HepG2 (cell line): ENCODE results near the gene PELI3. TPM values are rescaled to one million over a fixed set of nuclear protein-coding genes. Genes with fewer than 3 reads are reported as not detected.
A peak's percentile ranks its signal among the peaks of the same experiment; 100 is the strongest.

Source experiments
- ATAC-seq: fragments of 200-7000 bp; cut with Tn5 transposase; 3 replicates; pipeline ENCODE4 v1.9.1; 2020; ENCODE audit warnings: mild to moderate bottlenecking, moderate library complexity
- BruUV-seq: library from RNA; stranded (reverse); fragments of 400-500 nt; replicated peaks from 2 replicates; lab custom pipeline; 2021; lab: Mats Ljungman, UMichigan
- CTCF ChIA-PET: fragments of 300-600 bp; formaldehyde crosslinking; extraction: SDS; loops from one replicate; lab custom pipeline; 2021; ENCODE audit warnings: low total read pairs, inconsistent platforms, low intra/inter-chr PET ratio; lab: Yijun Ruan, JAX
- POLR2A ChIA-PET: fragments of 350-600 bp; sonication (Branson Sonifier 250); formaldehyde crosslinking; loops from one replicate; lab custom pipeline; 2020; ENCODE audit warnings: antibody characterized with exemption, inconsistent platforms; lab: Yijun Ruan, JAX
- DNase-seq: peaks from one replicate; pipeline ENCODE4 v3.0.0-alpha.2; 2015; ENCODE audit warnings: low spot score
- FAIRE-seq: peaks from 3 replicates; lab custom pipeline; 2011; peaks lifted over from hg19 to GRCh38; lab: Jason Lieb, UNC
- H2AFZ ChIP-seq: one replicate; pipeline ENCODE4 v1.6.1; 2011; ENCODE audit warnings: low read length, inconsistent platforms
- H3K27ac ChIP-seq: fragments of 300-600 bp; 3 replicates; pipeline ENCODE4 v1.8.0; 2011; ENCODE audit warnings: mixed run types, mild to moderate bottlenecking, mixed read lengths, low read length, inconsistent platforms; ENCODE audit not compliant: insufficient read depth; ENCODE audit errors: extremely low read length
- H3K27me3 ChIP-seq, 2 experiments: fragments of 200-600 bp in 1 of 2; 2 replicates in 1 of 2; 3 replicates in 1 of 2; pipeline versions ENCODE4 v1.6.0 to v1.8.0; 2011; ENCODE audit warnings: low read length in 2 of 2, mild to moderate bottlenecking in 2 of 2, moderate library complexity in 2 of 2, inconsistent platforms in 1 of 2; ENCODE audit not compliant: insufficient read depth in 2 of 2, control insufficient read depth in 1 of 2
- H3K36me3 ChIP-seq, 2 experiments: fragments of 200-600 bp in 1 of 2; replicated peaks in 1 of 2; 2 replicates in 1 of 2; 3 replicates in 1 of 2; pipeline versions ENCODE4 v1.5.1 to v1.8.0; 2011; ENCODE audit warnings: low read length in 2 of 2, inconsistent platforms in 1 of 2; ENCODE audit not compliant: insufficient read depth in 2 of 2, control insufficient read depth in 1 of 2
- H3K4me1 ChIP-seq: 2 replicates; pipeline ENCODE4 v1.5.1; 2012; ENCODE audit warnings: low read length, inconsistent platforms; ENCODE audit not compliant: insufficient read depth
- H3K4me2 ChIP-seq: 2 replicates; pipeline ENCODE4 v1.6.0; 2011; ENCODE audit warnings: low read depth, low read length, inconsistent platforms
- H3K4me3 ChIP-seq, 3 experiments: fragments of 200-600 bp in 1 of 3; sonication (generic), shearing (Covaris generic) in 1 of 3; replicated peaks in 1 of 3; 2 replicates each; pipeline ENCODE4 v1.5.1; 2011 to 2016; ENCODE audit warnings: low read length in 3 of 3, inconsistent platforms in 2 of 3, low read depth in 2 of 3, mild to moderate bottlenecking in 2 of 3, control low read depth in 1 of 3, mixed read lengths in 1 of 3; ENCODE audit not compliant: insufficient read depth in 1 of 3
- H3K79me2 ChIP-seq: one replicate; pipeline ENCODE4 v1.6.1; 2011; ENCODE audit warnings: low read length, inconsistent platforms; ENCODE audit not compliant: insufficient read depth
- H3K9ac ChIP-seq: 2 replicates; pipeline ENCODE4 v1.6.0; 2011; ENCODE audit warnings: mild to moderate bottlenecking, low read depth, low read length, inconsistent platforms; ENCODE audit not compliant: insufficient read depth
- H3K9me3 ChIP-seq: 2 replicates; pipeline ENCODE4 v1.5.1; 2012; ENCODE audit warnings: mild to moderate bottlenecking, low read length
- H4K20me1 ChIP-seq: 2 replicates; pipeline ENCODE4 v1.6.0; 2011; ENCODE audit warnings: inconsistent platforms, mild to moderate bottlenecking, low read length, moderate library complexity; ENCODE audit not compliant: insufficient read depth
- ADNP ChIP-seq: sonication (generic); formaldehyde crosslinking; IDR thresholded peaks from 2 replicates; pipeline ENCODE4 v1.4.0; 2020; ENCODE audit warnings: missing genetic modification reagents
- ARNT2 ChIP-seq: sonication (generic); formaldehyde crosslinking; IDR thresholded peaks from 2 replicates; pipeline ENCODE4 v1.8.0; 2022; ENCODE audit warnings: mild to moderate bottlenecking, low read depth, missing genetic modification reagents, moderate library complexity
- BHLHE40 ChIP-seq: IDR thresholded peaks from 2 replicates; pipeline ENCODE4 v1.6.1; 2011; ENCODE audit warnings: low read length, improper control_type of control experiment
- ESRRA ChIP-seq: sonication (generic); formaldehyde crosslinking; IDR thresholded peaks from 2 replicates; pipeline ENCODE4 v1.5.1; 2020; ENCODE audit warnings: mild to moderate bottlenecking, low read depth, missing genetic modification reagents
- KDM4B ChIP-seq: sonication (generic); formaldehyde crosslinking; IDR thresholded peaks from 2 replicates; pipeline ENCODE4 v1.4.0; 2020; ENCODE audit warnings: missing genetic modification reagents
- MED1 ChIP-seq: sonication (generic); formaldehyde crosslinking; IDR thresholded peaks from 2 replicates; pipeline ENCODE4 v1.4.0; 2020; ENCODE audit warnings: missing genetic modification reagents
- MED13 ChIP-seq: sonication (generic); formaldehyde crosslinking; IDR thresholded peaks from 2 replicates; pipeline ENCODE4 v1.5.0; 2020; ENCODE audit warnings: missing genetic modification reagents
- MIER2 ChIP-seq: IDR thresholded peaks from 2 replicates; pipeline ENCODE4 v1.6.1; 2016; ENCODE audit warnings: missing biosample characterization, missing genetic modification reagents
- PTBP1 ChIP-seq: fragments of 200-400 bp; formaldehyde crosslinking; IDR thresholded peaks from 2 replicates; pipeline ENCODE4 v1.6.1; 2018; ENCODE audit warnings: low read length, low read depth; ENCODE audit not compliant: poor library complexity, severe bottlenecking
- RAD21 ChIP-seq: fragments of 450-650 bp; formaldehyde crosslinking; IDR thresholded peaks from 2 replicates; pipeline ENCODE4 v1.5.0; 2020; ENCODE audit warnings: mild to moderate bottlenecking
- RFX1 ChIP-seq: fragments of 450-650 bp; IDR thresholded peaks from 2 replicates; pipeline ENCODE4 v1.6.1; 2017
- SALL1 ChIP-seq: sonication (generic); formaldehyde crosslinking; IDR thresholded peaks from 2 replicates; pipeline ENCODE4 v1.8.0; 2022; ENCODE audit warnings: mild to moderate bottlenecking, missing genetic modification reagents
- STAG1 ChIP-seq: sonication (generic); formaldehyde crosslinking; IDR thresholded peaks from 2 replicates; pipeline ENCODE4 v1.4.0; 2020; ENCODE audit warnings: missing genetic modification reagents
- TOE1 ChIP-seq: sonication (generic); formaldehyde crosslinking; IDR thresholded peaks from 2 replicates; pipeline ENCODE4 v1.4.0; 2020; ENCODE audit warnings: mild to moderate bottlenecking, missing genetic modification reagents
- XRCC5 ChIP-seq: fragments of 200-400 bp; formaldehyde crosslinking; optimal IDR thresholded peaks from 2 replicates; pipeline ENCODE3; 2017; ENCODE audit warnings: mild to moderate bottlenecking, low read length
- ZMYM4 ChIP-seq: sonication (generic); formaldehyde crosslinking; IDR thresholded peaks from 2 replicates; pipeline ENCODE4 v1.8.1; 2023; ENCODE audit warnings: mild to moderate bottlenecking, missing genetic modification reagents
- ZNF230 ChIP-seq: sonication (generic); formaldehyde crosslinking; IDR thresholded peaks from 2 replicates; pipeline ENCODE4 v1.4.0; 2020; ENCODE audit warnings: mild to moderate bottlenecking, missing genetic modification reagents
- ZNF260 ChIP-seq: sonication (generic); formaldehyde crosslinking; IDR thresholded peaks from 2 replicates; pipeline ENCODE4 v1.4.0; 2020; ENCODE audit warnings: missing genetic modification reagents, low read depth, mild to moderate bottlenecking, borderline replicate concordance
- ZNF335 ChIP-seq: sonication (generic); formaldehyde crosslinking; IDR thresholded peaks from 2 replicates; pipeline ENCODE4 v1.4.0; 2020; ENCODE audit warnings: missing genetic modification reagents
- ZNF350 ChIP-seq: sonication (generic); formaldehyde crosslinking; IDR thresholded peaks from 2 replicates; pipeline ENCODE4 v1.4.0; 2020; ENCODE audit warnings: mild to moderate bottlenecking, low read depth, missing genetic modification reagents, borderline replicate concordance
- ZNF446 ChIP-seq: sonication (generic); formaldehyde crosslinking; IDR thresholded peaks from 2 replicates; pipeline ENCODE4 v1.5.0; 2020; ENCODE audit warnings: mild to moderate bottlenecking, missing genetic modification reagents
- ZSCAN30 ChIP-seq: sonication (generic); formaldehyde crosslinking; IDR thresholded peaks from 2 replicates; pipeline ENCODE4 v1.5.0; 2020; ENCODE audit warnings: mild to moderate bottlenecking, missing genetic modification reagents
- WGBS: methylation state at CpG from one replicate; pipeline ENCODE4 v1.1.6; 2017; ENCODE audit warnings: low lambda C conversion rate; 5-methylcytosine and 5-hydroxymethylcytosine counted together
- in situ Hi-C: cut with HindIII; loops from 2 replicates; pipeline ENCODE4 v1.10.0; 2017; ENCODE audit warnings: low pct_unique_long_range_greater_than_20kb; ENCODE audit not compliant: extremely low pct_ligation_motif_present
- intact Hi-C: fragments of 100-400 bp; cut with micrococcal nuclease; formaldehyde crosslinking; loops from one replicate; pipeline ENCODE4 v1.10.0; 2022; ENCODE audit not compliant: unreplicated experiment
- polyA plus RNA-seq, 8 experiments: library from polyadenylated mRNA; depleted of rRNA in 3 of 8; stranded (reverse) in 7 of 8; unstranded in 1 of 8; fragments of >200 nt; fragmentation: Illumina TruSeq in 4 of 8; extraction: Trizol in 4 of 8; gene quantifications; 2 replicates each; pipeline versions ENCODE4 v1.2.1 to v1.2.3, GENCODE V29; 2011 to 2016; ENCODE audit warnings: low read depth in 4 of 8, missing spikeins in 1 of 8, mixed read lengths in 1 of 8; ENCODE audit not compliant: insufficient read depth in 1 of 8
- total RNA-seq, 5 experiments: library from RNA; depleted of rRNA; stranded (reverse); fragments of >200 nt; fragmentation: Illumina TruSeq; extraction: Trizol; gene quantifications; 2 replicates each; pipeline ENCODE4 v1.2.3, GENCODE V29; 2016; ENCODE audit warnings: low read depth in 1 of 5
- TF ChIP-seq, protein P1 (sequence below): sonication (generic); formaldehyde crosslinking; IDR thresholded peaks from 2 replicates; pipeline ENCODE4 v1.5.0; 2020; ENCODE audit warnings: missing genetic modification reagents, mild to moderate bottlenecking, borderline replicate concordance
- TF ChIP-seq, protein P2 (sequence below): sonication (generic); formaldehyde crosslinking; IDR thresholded peaks from 2 replicates; pipeline ENCODE4 v1.5.0; 2020; ENCODE audit warnings: mild to moderate bottlenecking, missing genetic modification reagents, moderate library complexity
- TF ChIP-seq, protein P3 (sequence below): sonication (generic); formaldehyde crosslinking; IDR thresholded peaks from 2 replicates; pipeline ENCODE4 v1.4.0; 2020; ENCODE audit warnings: missing genetic modification reagents

Gene PELI3
- total and polyA plus RNA-seq, 2 of the 13 experiments (the other 11 are each of a cell fraction or from before 2014, with no cell fraction given) = 2.0 to 4.0 TPM

DNA sequence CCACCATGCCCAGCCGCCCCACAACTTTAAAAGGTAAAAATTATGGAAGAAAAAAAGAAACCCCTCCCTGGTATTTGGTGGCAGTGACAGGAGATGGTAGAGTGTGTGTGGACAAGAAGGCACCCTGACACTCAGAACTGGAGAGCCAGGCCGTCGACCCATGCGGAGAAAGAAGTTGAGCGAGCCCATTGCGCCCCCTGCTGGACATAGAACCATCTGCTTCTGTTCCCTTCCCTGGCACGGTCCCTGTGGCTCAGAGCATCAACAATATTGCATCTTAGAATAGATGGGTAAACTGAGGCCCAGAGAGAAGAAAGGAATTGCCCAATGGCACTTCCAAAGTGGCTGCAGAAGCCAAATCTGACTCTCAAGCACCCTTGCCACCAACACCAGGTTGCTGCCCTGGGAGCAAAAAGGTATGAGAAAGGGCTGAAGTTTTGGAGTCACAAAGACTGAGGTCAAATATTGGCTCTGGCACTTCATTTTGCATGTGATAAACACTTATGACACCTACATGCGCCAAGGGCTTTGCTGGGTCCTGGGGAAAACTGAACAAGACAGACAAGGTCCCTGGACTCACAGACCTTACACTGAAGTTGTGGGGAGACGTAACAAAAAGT, 36.6 kb upstream of the PELI3 start:
- WGBS = 48% methylated on average over 9 of the region's 9 CpGs
- peak; percentile 89 for ATAC-seq
- peaks cover 2 to 3% of the 10 kb centered on the region in 2 experiments; a peak in 2 of 5 replicates for H3K36me3 ChIP-seq
- no peaks in the 10 kb centered on the region for H3K79me2 ChIP-seq
- H2AFZ ChIP-seq = no peak overlapping the region
- H3K4me3 ChIP-seq = no peak overlapping the region
- H4K20me1 ChIP-seq = no peaks in the 10 kb centered on the region
- no peak overlapping the region for H3K9ac ChIP-seq
- no peak overlapping the region for H3K4me2 ChIP-seq
- no peak overlapping the region for H3K27ac ChIP-seq
- no peaks in the 10 kb centered on the region for H3K4me1 ChIP-seq
- CTCF ChIA-PET = interaction anchor here (0.6 to 1.6 kb wide), 5 partner anchors 8 to 404 kb away, joined by 3 to 54 read pairs (median 3); no protein-coding TSS in a partner anchor
- peak; percentile 83 for FAIRE-seq
- peak; percentile 46 for DNase-seq
- no TSS peak for BruUV-seq
- no peaks in the 10 kb centered on the region for H3K9me3 ChIP-seq
- POLR2A ChIA-PET = interaction anchor here (1.1 to 1.3 kb wide), 2 partner anchors 9 kb away, joined by 3 read pairs; partner anchors contain the start of gene MRPL11
- H3K27me3 ChIP-seq = no peaks in the 10 kb centered on the region
- in situ Hi-C loops (no loop called here), intact Hi-C loops (loop anchor here (1.0 kb wide), 1 partner anchor 22 kb away; no protein-coding TSS in a partner anchor)
- TF ChIP-seq ADNP (CRISPR knock-in tag) (no peak), KDM4B (CRISPR knock-in tag) (no peak), XRCC5 (peak; percentile 39), ZNF260 (no peak), ZNF335 (CRISPR knock-in tag) (peak; percentile 68; the same call in 1 of the 2 replicates), ZSCAN30 (CRISPR knock-in tag) (no peak), ZNF446 (CRISPR knock-in tag) (no peak), STAG1 (CRISPR knock-in tag) (peak; percentile 77), RAD21 (CRISPR knock-in tag) (peak; percentile 61; the same call in 1 of the 2 replicates), MIER2 (CRISPR knock-in tag) (peak; percentile 77), ZMYM4 (no peak), BHLHE40 (no peak), ARNT2 (CRISPR knock-in tag) (no peak), SALL1 (CRISPR knock-in tag) (peak; percentile 14; the same call in 1 of the 2 replicates), ZNF350 (no peak), TOE1 (CRISPR knock-in tag) (no peak), MED13 (no peak), MED1 (CRISPR knock-in tag) (no peak), ZNF230 (no peak), RFX1 (no peak), PTBP1 (no peak), ESRRA (CRISPR knock-in tag) (no peak)
- TF ChIP-seq, protein P1, sequence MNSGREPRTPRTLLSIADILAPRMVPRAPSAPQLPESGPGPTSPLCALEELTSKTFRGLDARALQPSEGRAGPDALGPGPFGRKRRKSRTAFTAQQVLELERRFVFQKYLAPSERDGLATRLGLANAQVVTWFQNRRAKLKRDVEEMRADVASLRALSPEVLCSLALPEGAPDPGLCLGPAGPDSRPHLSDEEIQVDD = no peak
- TF ChIP-seq, protein P2, sequence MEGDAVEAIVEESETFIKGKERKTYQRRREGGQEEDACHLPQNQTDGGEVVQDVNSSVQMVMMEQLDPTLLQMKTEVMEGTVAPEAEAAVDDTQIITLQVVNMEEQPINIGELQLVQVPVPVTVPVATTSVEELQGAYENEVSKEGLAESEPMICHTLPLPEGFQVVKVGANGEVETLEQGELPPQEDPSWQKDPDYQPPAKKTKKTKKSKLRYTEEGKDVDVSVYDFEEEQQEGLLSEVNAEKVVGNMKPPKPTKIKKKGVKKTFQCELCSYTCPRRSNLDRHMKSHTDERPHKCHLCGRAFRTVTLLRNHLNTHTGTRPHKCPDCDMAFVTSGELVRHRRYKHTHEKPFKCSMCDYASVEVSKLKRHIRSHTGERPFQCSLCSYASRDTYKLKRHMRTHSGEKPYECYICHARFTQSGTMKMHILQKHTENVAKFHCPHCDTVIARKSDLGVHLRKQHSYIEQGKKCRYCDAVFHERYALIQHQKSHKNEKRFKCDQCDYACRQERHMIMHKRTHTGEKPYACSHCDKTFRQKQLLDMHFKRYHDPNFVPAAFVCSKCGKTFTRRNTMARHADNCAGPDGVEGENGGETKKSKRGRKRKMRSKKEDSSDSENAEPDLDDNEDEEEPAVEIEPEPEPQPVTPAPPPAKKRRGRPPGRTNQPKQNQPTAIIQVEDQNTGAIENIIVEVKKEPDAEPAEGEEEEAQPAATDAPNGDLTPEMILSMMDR (CRISPR knock-in tag) = peak; percentile 87
- TF ChIP-seq, protein P3, sequence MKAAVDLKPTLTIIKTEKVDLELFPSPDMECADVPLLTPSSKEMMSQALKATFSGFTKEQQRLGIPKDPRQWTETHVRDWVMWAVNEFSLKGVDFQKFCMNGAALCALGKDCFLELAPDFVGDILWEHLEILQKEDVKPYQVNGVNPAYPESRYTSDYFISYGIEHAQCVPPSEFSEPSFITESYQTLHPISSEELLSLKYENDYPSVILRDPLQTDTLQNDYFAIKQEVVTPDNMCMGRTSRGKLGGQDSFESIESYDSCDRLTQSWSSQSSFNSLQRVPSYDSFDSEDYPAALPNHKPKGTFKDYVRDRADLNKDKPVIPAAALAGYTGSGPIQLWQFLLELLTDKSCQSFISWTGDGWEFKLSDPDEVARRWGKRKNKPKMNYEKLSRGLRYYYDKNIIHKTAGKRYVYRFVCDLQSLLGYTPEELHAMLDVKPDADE (CRISPR knock-in tag) = no peak
